Heart left ventricle (tissue), 16 donors: ENCODE data around the gene PFDN4. TPM values are rescaled to one million over a fixed set of nuclear protein-coding genes. Genes with fewer than 3 reads are reported as not detected.

ENCODE experiments used
- ATAC-seq, 4 donors: fragments of 200-7000 bp; cut with Tn5 transposase; one replicate each; pipeline ENCODE4 v1.9.1; 2020 to 2022; ENCODE audit warnings: moderate library complexity in 4 of 4, mild to moderate bottlenecking in 3 of 4, moderate number of reproducible peaks in 1 of 4
- DNase-seq, 5 donors: peaks; one replicate each; pipeline ENCODE4 v3.0.0-alpha.2; 2020
- H3K27ac ChIP-seq, 12 donors: fragments of 200-600 bp; sonication (generic) in 4 of 12; one replicate each; pipeline versions ENCODE4 v1.5.0 to v1.8.0; 2016 to 2022; ENCODE audit warnings: mild to moderate bottlenecking in 2 of 12
- H3K27me3 ChIP-seq, 9 donors: fragments of 200-600 bp; sonication (generic) in 2 of 9; one replicate each; pipeline versions ENCODE4 v1.5.1 to v1.8.0; 2016 to 2022; ENCODE audit warnings: mild to moderate bottlenecking in 3 of 9
- H3K36me3 ChIP-seq, 9 donors: fragments of 200-600 bp; sonication (generic) in 2 of 9; one replicate each; pipeline versions ENCODE4 v1.5.0 to v1.8.0; 2018 to 2022; ENCODE audit warnings: mild to moderate bottlenecking in 2 of 9
- H3K4me1 ChIP-seq, 12 donors: fragments of 200-600 bp; sonication (generic) in 4 of 12; one replicate each; pipeline versions ENCODE4 v1.5.0 to v1.8.0; 2016 to 2022; ENCODE audit warnings: mild to moderate bottlenecking in 3 of 12
- H3K4me3 ChIP-seq, 12 donors: fragments of 200-600 bp; sonication (generic) in 4 of 12; one replicate each; pipeline versions ENCODE4 v1.5.0 to v1.8.0; 2017 to 2022; ENCODE audit warnings: mild to moderate bottlenecking in 9 of 12, moderate library complexity in 4 of 12
- H3K9me3 ChIP-seq, 12 donors: fragments of 200-600 bp; sonication (generic) in 4 of 12; one replicate each; pipeline versions ENCODE4 v1.5.0 to v1.8.0; 2016 to 2022; ENCODE audit warnings: mild to moderate bottlenecking in 1 of 12
- POLR2A ChIP-seq, 2 donors: fragments of 450-650 bp; IDR thresholded peaks; one replicate each; pipeline ENCODE4 v1.6.1; 2017; ENCODE audit warnings: antibody characterized with exemption in 2 of 2, mild to moderate bottlenecking in 2 of 2, moderate library complexity in 2 of 2
- WGBS, 4 donors: extraction: QIAGEN DNeasy Blood & Tissue Kit in 2 of 4; methylation state at CpG; one replicate each; pipeline versions ENCODE4 v1.1.5 to v1.1.7; 2013 to 2018; 5-methylcytosine and 5-hydroxymethylcytosine counted together
- intact Hi-C, 10 donors: fragments of 100-400 bp; cut with DNase I; formaldehyde crosslinking; loops; one replicate each; pipeline versions ENCODE4 v1.11.1 to v1.14.2; 2022
- polyA plus RNA-seq, 2 donors: library from polyadenylated mRNA; stranded (reverse); fragments of 200-250 nt; gene quantifications; one replicate each; pipeline ENCODE4 v1.2.3, GENCODE V29; 2013
- total RNA-seq, 9 donors: library from RNA; depleted of rRNA in 2 of 9; stranded (reverse); fragments of >200 nt in 2 of 9; fragmentation: NEBNext Ultra II Directional in 3 of 9; extraction: Animal tissue kit (Norgen Biotek cat#: 25700) in 3 of 9; gene quantifications; one replicate each; pipeline versions ENCODE4 v1.1.0 to v1.2.4, GENCODE V29; 2016 to 2023
- TF ChIP-seq, protein P1 (sequence below), 12 donors: fragments of 200-600 bp; sonication (generic) in 4 of 12; IDR thresholded peaks; one replicate each; pipeline versions ENCODE4 v1.5.0 to v1.8.0; 2018 to 2022; ENCODE audit warnings: antibody characterized with exemption in 12 of 12, mild to moderate bottlenecking in 5 of 12
- donor health status: ischemic (EF 13 %, LVEDD 7.1; RV severe dilation, severe dysfunction).
- donor health status: healthy with polysubstance abuse.
- donor health status: DM: no; HTN: yes; CAD: no.
- donor health status: DM: no; HTN: no; CAD: no.
- donor health status: ischemic (EF 25% LVEDD 6.9; RV normal size, moderate dysfunction).
- donor health status: ischemic (EF 25% LVEDD 5.7; RV mildly dilated, moderate dysfunction).
- donor health status: healthy.
- donor health status: DM: yes; HTN: yes; CAD: no.
- donor health status: ischemic (EF 35%, LVEDD 5.7; RV mildly dilated, moderate dysfunction).
- donor health status: nonischemic (EF 11% LVEDD 7.7; RV severe dilation, severe dysfunction).
- donor health status: DM: yes; HTN: yes; CAD: no.
- donor health status: PGD.
- donor health status: ischemic (EF 29% LVEDD 5.4; RV normal size, mild dysfunction).
- donor health status: nonischemic (EF 23%, LVEDD 6.1; RV moderate dilation, normal function).

The PFDN4 gene
- total and polyA plus RNA-seq, 11 donors, result 21.0 to 92.0 (median 28.5) TPM

DNA sequence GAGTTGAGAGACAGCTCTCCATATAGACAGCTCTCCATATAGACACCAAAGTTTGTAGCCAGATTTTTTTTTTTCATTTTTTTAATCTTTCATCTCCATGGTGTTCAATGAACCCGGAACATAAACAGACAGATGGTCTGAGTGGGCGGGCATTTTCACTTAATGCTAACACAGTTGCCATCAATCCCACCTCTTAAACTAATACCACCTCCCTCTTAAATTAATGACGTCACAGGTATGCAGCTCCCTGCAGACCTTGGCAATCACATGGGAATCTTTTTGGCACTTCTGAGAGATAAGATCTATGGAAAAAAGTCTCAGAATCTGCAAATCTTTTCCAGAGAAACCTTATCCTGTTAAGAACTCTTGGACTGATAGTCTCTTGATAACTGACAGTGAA lies 43.2 kb downstream of the PFDN4 start:
- no peaks in the 10 kb centered on the region for H3K36me3 ChIP-seq
- DNase-seq, result no peak
- H3K9me3 ChIP-seq, result no peaks in the 10 kb centered on the region
- H3K27ac ChIP-seq, result no peak overlapping the region
- ATAC-seq, result no peak
- no peaks in the 10 kb centered on the region for H3K4me1 ChIP-seq
- WGBS, 4 donors, result 78 to 89% (median 78%) methylated on average over 3 of the region's 3 CpGs
- no peak overlapping the region for H3K4me3 ChIP-seq
- intact Hi-C loops, result no loop called here
- H3K27me3 ChIP-seq, result no peaks in the 10 kb centered on the region
- TF ChIP-seq, protein P1, sequence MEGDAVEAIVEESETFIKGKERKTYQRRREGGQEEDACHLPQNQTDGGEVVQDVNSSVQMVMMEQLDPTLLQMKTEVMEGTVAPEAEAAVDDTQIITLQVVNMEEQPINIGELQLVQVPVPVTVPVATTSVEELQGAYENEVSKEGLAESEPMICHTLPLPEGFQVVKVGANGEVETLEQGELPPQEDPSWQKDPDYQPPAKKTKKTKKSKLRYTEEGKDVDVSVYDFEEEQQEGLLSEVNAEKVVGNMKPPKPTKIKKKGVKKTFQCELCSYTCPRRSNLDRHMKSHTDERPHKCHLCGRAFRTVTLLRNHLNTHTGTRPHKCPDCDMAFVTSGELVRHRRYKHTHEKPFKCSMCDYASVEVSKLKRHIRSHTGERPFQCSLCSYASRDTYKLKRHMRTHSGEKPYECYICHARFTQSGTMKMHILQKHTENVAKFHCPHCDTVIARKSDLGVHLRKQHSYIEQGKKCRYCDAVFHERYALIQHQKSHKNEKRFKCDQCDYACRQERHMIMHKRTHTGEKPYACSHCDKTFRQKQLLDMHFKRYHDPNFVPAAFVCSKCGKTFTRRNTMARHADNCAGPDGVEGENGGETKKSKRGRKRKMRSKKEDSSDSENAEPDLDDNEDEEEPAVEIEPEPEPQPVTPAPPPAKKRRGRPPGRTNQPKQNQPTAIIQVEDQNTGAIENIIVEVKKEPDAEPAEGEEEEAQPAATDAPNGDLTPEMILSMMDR (IDR thresholded peaks at IDR 0.05), result no peak
- no peak for TF ChIP-seq POLR2A (IDR thresholded peaks at IDR 0.05)

DNA sequence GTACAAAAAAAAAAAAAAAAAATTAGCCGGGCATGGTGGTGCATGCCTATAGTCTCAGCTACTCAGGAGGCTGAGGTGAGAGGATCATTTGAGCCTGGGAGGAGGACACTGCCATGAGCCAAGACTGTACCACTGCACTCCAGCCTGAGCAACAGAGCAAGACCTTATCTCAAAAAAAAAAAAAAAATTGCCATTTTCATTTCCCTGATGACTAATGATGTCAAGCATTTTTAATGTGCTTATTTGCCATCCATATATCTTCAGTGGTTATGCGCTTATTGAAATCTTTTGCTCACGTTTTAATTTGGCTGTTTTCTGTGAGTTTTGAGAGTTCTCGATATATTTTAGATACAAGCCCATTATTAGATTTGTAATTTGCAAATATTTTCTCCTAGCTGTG lies 46.7 kb downstream of the PFDN4 start:
- no peaks in the 10 kb centered on the region for H3K27me3 ChIP-seq
- WGBS, 4 donors, result 79 to 90% (median 88%) methylated on average over 4 of the region's 4 CpGs
- intact Hi-C loops, result no loop called here

DNA sequence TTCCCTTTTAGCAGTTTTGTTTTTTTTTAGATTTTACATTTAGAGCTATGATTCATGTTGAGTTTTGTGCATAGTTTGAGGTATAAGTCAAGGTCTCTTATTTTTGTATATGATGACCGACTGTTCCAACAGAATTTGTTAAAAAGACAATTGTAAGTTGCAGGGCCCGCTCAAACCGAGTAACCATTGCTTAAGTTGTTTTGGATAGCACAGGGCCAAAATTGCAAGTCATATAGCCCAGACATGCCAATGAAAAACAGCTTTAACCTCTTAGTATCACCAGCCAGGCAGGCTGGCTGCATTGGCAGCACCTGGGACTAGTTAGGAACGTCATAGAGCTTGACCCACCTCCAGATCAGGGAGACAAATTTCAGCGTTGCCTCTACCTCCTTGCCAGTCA lies 47.3 kb downstream of the PFDN4 start:
- 78 to 82% (median 81%) methylated on average over 5 of the region's 5 CpGs for WGBS, 4 donors
- no peak for TF ChIP-seq POLR2A (IDR thresholded peaks at IDR 0.05)
- TF ChIP-seq, protein P1 (IDR thresholded peaks at IDR 0.05), result no peak
- DNase-seq (no peak), ATAC-seq (no peak)
- H3K4me3 ChIP-seq, result no peak overlapping the region
- H3K36me3 ChIP-seq, result no peaks in the 10 kb centered on the region
- H3K27me3 ChIP-seq, result no peaks in the 10 kb centered on the region
- no peak overlapping the region for H3K27ac ChIP-seq
- intact Hi-C loops, result no loop called here
- H3K4me1 ChIP-seq, result no peaks in the 10 kb centered on the region
- H3K9me3 ChIP-seq, result no peaks in the 10 kb centered on the region

More for the DNA sequence above, 46.7 kb downstream of the PFDN4 start:
- DNase-seq (no peak), ATAC-seq (no peak)
- no peak overlapping the region for H3K27ac ChIP-seq
- no peaks in the 10 kb centered on the region for H3K9me3 ChIP-seq
- no peaks in the 10 kb centered on the region for H3K4me1 ChIP-seq
- H3K36me3 ChIP-seq, result no peaks in the 10 kb centered on the region
- TF ChIP-seq POLR2A (IDR thresholded peaks at IDR 0.05), result no peak
- TF ChIP-seq, protein P1 (IDR thresholded peaks at IDR 0.05), result no peak
- H3K4me3 ChIP-seq, result no peak overlapping the region

DNA sequence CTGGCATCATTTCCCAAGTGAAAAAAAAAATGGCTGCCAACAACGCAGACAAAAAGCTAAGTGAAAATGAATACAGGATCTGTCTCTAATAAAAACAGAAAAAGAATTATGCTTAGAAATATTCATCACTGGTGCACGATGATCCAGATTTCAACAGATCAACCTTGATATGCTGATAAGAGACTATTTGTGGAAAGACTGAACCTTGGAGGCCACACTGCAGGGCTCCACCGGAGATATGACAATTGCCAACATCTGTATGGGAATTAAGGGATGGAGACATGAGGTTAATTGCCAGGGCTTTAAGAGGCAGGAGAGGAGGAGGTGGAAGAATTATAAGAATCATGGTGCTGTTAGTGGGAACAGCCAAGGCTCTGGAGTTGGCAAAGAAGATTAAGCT lies 48.3 kb downstream of the PFDN4 start:
- no peak for ATAC-seq
- 78 to 83% (median 81%) methylated on average over 3 of the region's 3 CpGs for WGBS, 4 donors
- H3K27ac ChIP-seq, result no peak overlapping the region
- no peak overlapping the region for H3K4me3 ChIP-seq
- no peak for TF ChIP-seq POLR2A (IDR thresholded peaks at IDR 0.05)
- TF ChIP-seq, protein P1 (IDR thresholded peaks at IDR 0.05), result no peak
- H3K4me1 ChIP-seq, result no peaks in the 10 kb centered on the region
- intact Hi-C loops, result no loop called here
- no peaks in the 10 kb centered on the region for H3K36me3 ChIP-seq
- no peak for DNase-seq
- H3K27me3 ChIP-seq, result no peaks in the 10 kb centered on the region
- no peaks in the 10 kb centered on the region for H3K9me3 ChIP-seq
